Thoracic aorta endothelial cell (primary cell): Measurements from ENCODE around the gene ZBTB7C. TPM values are rescaled to one million over a fixed set of nuclear protein-coding genes. Genes with fewer than 3 reads are reported as not detected.

Source experiments
- small RNA-seq: library from RNA; depleted of rRNA; stranded (forward); fragments of <200 nt; gene quantifications from one replicate; pipeline ENCODE3, GENCODE V24; 2012
- total RNA-seq: library from RNA; depleted of rRNA; stranded (reverse); fragments of >200 nt; gene quantifications from 2 replicates; pipeline ENCODE4 v1.2.3, GENCODE V29; 2012

ZBTB7C gene
- total RNA-seq: under 0.01 TPM in 1 of 2 replicates, not detected in the other

DNA sequence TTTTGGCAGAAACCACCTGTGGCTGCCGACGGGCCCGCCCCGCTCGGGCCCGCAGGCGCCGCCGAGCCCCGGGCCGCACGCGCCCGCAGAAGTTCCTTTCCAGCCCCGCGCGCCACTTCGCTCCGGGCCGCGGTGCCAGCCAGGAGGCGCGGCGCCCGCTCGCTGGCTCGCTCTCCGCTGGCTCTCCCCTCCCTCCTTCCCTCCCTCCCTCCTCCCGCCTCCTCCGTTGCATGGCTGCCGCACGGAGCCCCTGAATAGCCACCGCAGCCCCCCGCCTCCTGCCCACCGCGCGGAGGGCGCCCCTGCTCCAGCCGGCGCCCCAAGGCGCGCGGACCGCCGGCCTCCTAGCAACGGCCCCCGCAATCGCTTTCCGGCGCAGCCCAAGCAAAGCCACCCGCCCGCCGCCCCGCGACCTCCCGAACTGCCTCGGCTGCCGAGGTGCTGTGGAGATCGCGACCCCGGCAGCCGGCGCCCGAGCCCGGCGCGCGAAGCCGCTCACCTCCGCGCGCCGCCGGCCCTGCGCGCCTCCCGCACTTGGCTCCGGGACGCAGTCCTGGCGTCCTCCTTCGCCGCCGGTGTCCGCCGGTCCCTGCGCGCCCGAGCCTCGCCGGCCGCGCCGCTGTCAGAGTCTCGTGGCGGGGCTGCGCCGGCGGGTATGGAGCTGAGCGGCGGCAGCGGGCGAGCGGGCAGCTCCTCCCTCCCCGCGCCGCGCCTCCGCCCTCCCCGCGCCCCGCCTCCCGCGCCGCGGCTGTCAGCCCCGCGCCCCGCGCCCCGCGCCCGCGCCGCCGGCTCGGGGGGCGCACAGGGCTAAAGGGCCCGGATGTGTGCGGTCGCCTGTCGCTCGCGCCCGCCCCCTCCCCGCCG lies at the start of gene ZBTB7C:
ZBTB7C (minus strand) TSS at position 657 of the 864 bp plus-strand sequence.

Small RNAs within 50 kb of the gene (small RNA-seq; reads per million reads assigned to genes)
- not detected for gene RNU6-708P

Other genes starting within 250 kb of the ZBTB7C start
- gene CTIF, start 129.6 kb upstream of the ZBTB7C start, total RNA-seq: 19.4 and 22.5 TPM in 2 replicates